ENCODE measurements around the gene MAPK8. TPM values are rescaled to one million over a fixed set of nuclear protein-coding genes. Genes with fewer than 3 reads are reported as not detected.

The MAPK8 gene
- total and polyA plus RNA-seq, 9 of the 15 experiments (the other 6 are each of a cell fraction or from before 2014, with no cell fraction given) = 6.4 to 159 (median 71.0) TPM

DNA sequence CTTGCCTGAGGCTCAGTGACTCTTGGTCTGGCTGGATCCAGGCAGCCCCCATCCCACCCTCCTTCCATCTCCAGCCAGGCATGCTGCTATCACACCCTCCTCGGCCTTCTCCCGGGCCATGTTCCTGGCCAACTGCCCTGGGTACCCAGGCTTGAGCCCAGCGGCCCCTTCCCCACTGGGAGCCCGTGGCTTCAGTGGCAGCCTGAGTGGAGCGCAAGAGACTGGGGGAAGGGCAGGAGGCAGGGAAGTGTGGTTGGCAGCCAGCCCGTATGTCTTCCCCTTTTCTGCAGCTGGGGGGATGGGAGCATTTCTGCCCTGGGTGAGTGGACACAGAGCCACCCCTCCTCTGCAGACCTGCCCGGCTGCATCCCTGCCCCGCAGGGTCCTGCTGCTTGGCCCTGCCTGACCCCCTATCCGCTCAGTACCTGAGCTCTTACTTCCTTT lies 149.9 kb downstream of the MAPK8 start (continued):
- TF ChIP-seq ETV6 (IDR thresholded peaks at IDR 0.05; ENCODE audit: borderline replicate concordance in 1 of 2, low read depth in 2 of 2, low read length in 1 of 2) (no peak; a peak in 1 of 4 replicates), ETV6 (CRISPR knock-in tag; IDR thresholded peaks at IDR 0.05; ENCODE audit: borderline replicate concordance) (no peak), MEF2A (IDR thresholded peaks at IDR 0.05; ENCODE audit: control insufficient read depth, low read depth, low read length) (no peak), RREB1 (CRISPR knock-in tag; IDR thresholded peaks at IDR 0.05) (0 out of 2 replicates have a peak, but pooled peaks have one; percentile 21), CREB5 (CRISPR knock-in tag; IDR thresholded peaks at IDR 0.05) (no peak), ZNF239 (CRISPR knock-in tag; IDR thresholded peaks at IDR 0.05) (0 out of 2 replicates have a peak, but pooled peaks have one; percentile 26), HDAC3 (IDR thresholded peaks at IDR 0.05; ENCODE audit: borderline replicate concordance, partially characterized antibody) (no peak), PHB (CRISPR knock-in tag; IDR thresholded peaks at IDR 0.05) (0 out of 2 replicates have a peak, but pooled peaks have one; percentile 27), POLR2H (tag; IDR thresholded peaks at IDR 0.05; ENCODE audit: low read depth) (no peak), NFYB (IDR thresholded peaks at IDR 0.05; ENCODE audit: extremely low read depth, insufficient read length) (no peak), TEAD1 (CRISPR knock-in tag; IDR thresholded peaks at IDR 0.05) (peak in 1 of 2 experiments; percentile 51; a peak in 1 of 4 replicates), CBFA2T3 (IDR thresholded peaks at IDR 0.05) (peak; percentile 18; the same call in 1 of the 2 replicates), ZNF586 (CRISPR knock-in tag; conservative IDR thresholded peaks at IDR 0.05) (no peak)
- TF ChIP-seq, protein P1, sequence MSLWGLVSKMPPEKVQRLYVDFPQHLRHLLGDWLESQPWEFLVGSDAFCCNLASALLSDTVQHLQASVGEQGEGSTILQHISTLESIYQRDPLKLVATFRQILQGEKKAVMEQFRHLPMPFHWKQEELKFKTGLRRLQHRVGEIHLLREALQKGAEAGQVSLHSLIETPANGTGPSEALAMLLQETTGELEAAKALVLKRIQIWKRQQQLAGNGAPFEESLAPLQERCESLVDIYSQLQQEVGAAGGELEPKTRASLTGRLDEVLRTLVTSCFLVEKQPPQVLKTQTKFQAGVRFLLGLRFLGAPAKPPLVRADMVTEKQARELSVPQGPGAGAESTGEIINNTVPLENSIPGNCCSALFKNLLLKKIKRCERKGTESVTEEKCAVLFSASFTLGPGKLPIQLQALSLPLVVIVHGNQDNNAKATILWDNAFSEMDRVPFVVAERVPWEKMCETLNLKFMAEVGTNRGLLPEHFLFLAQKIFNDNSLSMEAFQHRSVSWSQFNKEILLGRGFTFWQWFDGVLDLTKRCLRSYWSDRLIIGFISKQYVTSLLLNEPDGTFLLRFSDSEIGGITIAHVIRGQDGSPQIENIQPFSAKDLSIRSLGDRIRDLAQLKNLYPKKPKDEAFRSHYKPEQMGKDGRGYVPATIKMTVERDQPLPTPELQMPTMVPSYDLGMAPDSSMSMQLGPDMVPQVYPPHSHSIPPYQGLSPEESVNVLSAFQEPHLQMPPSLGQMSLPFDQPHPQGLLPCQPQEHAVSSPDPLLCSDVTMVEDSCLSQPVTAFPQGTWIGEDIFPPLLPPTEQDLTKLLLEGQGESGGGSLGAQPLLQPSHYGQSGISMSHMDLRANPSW (CRISPR knock-in tag; IDR thresholded peaks at IDR 0.05) = no peak
- TF ChIP-seq, protein P2, sequence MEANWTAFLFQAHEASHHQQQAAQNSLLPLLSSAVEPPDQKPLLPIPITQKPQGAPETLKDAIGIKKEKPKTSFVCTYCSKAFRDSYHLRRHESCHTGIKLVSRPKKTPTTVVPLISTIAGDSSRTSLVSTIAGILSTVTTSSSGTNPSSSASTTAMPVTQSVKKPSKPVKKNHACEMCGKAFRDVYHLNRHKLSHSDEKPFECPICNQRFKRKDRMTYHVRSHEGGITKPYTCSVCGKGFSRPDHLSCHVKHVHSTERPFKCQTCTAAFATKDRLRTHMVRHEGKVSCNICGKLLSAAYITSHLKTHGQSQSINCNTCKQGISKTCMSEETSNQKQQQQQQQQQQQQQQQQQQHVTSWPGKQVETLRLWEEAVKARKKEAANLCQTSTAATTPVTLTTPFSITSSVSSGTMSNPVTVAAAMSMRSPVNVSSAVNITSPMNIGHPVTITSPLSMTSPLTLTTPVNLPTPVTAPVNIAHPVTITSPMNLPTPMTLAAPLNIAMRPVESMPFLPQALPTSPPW (CRISPR knock-in tag; IDR thresholded peaks at IDR 0.05) = peak; percentile 64

All from K562 (cell line).